HEK293 (cell line): ENCODE data around the gene KCTD1.

Source experiments
- CTCF ChIA-PET: fragments of 350-600 bp; formaldehyde crosslinking; extraction: SDS; loops from one replicate; lab custom pipeline; 2021; ENCODE audit warnings: antibody characterized with exemption; lab: Yijun Ruan, JAX
- POLR2A ChIA-PET: fragments of 300-600 bp; formaldehyde crosslinking; extraction: SDS; loops from one replicate; lab custom pipeline; 2020; ENCODE audit warnings: antibody characterized with exemption, inconsistent platforms; lab: Yijun Ruan, JAX
- H3K27ac ChIP-seq: fragments of 200-500 bp; sonication (Bioruptor generic); 2 replicates; pipeline ENCODE4 v1.5.1; 2014; ENCODE audit warnings: low read depth, low read length, control low read depth, inconsistent platforms; ENCODE audit errors: extremely low read depth
- H3K36me3 ChIP-seq, 2 experiments: fragments of 200-500 bp in 1 of 2; sonication (Bioruptor generic) in 1 of 2; 1 replicate in 1 of 2; 2 replicates in 1 of 2; pipeline ENCODE4 v1.5.1; 2014 to 2017; ENCODE audit warnings: inconsistent platforms in 2 of 2, low read length in 2 of 2; ENCODE audit not compliant: control insufficient read depth in 2 of 2, insufficient read depth in 1 of 2
- H3K4me1 ChIP-seq: fragments of 200-500 bp; sonication (Bioruptor generic); 2 replicates; pipeline ENCODE4 v1.5.1; 2014; ENCODE audit warnings: mild to moderate bottlenecking, low read length, inconsistent platforms; ENCODE audit not compliant: control insufficient read depth, insufficient read depth
- H3K4me3 ChIP-seq: 2 replicates; pipeline ENCODE4 v1.5.1; 2011; ENCODE audit warnings: low read depth, mild to moderate bottlenecking, control low read depth, low read length, moderate library complexity
- H3K9me3 ChIP-seq: fragments of 200-500 bp; sonication (Bioruptor generic); 2 replicates; pipeline ENCODE4 v1.5.1; 2014; ENCODE audit warnings: low read depth, low read length, inconsistent platforms; ENCODE audit not compliant: control insufficient read depth, insufficient read depth
- KLF8 ChIP-seq: fragments of 450-650 bp; formaldehyde crosslinking; IDR thresholded peaks from 2 replicates; pipeline ENCODE4 v1.5.1; 2016; ENCODE audit warnings: missing biosample characterization, missing genetic modification characterization
- OSR2 ChIP-seq: fragments of 450-650 bp; formaldehyde crosslinking; IDR thresholded peaks from 2 replicates; pipeline ENCODE4 v1.5.1; 2016; ENCODE audit warnings: missing biosample characterization, missing genetic modification characterization
- PRDM2 ChIP-seq: fragments of 450-650 bp; formaldehyde crosslinking; IDR thresholded peaks from 2 replicates; pipeline ENCODE4 v1.5.1; 2016; ENCODE audit warnings: missing biosample characterization, missing genetic modification characterization, borderline replicate concordance
- RBAK ChIP-seq: fragments of 450-650 bp; formaldehyde crosslinking; IDR thresholded peaks from 2 replicates; pipeline ENCODE4 v1.5.1; 2016; ENCODE audit warnings: missing biosample characterization, missing genetic modification characterization
- SP7 ChIP-seq: fragments of 450-650 bp; formaldehyde crosslinking; IDR thresholded peaks from 2 replicates; pipeline ENCODE4 v1.5.1; 2016; ENCODE audit warnings: missing biosample characterization, missing genetic modification characterization
- YY2 ChIP-seq: fragments of 450-650 bp; formaldehyde crosslinking; IDR thresholded peaks from 2 replicates; pipeline ENCODE4 v1.5.1; 2016; ENCODE audit warnings: missing biosample characterization, missing genetic modification characterization
- ZNF155 ChIP-seq: fragments of 450-650 bp; formaldehyde crosslinking; IDR thresholded peaks from 2 replicates; pipeline ENCODE4 v1.5.1; 2016; ENCODE audit warnings: missing biosample characterization, missing genetic modification characterization
- ZNF157 ChIP-seq: fragments of 450-650 bp; formaldehyde crosslinking; IDR thresholded peaks from 2 replicates; pipeline ENCODE4 v1.5.1; 2016; ENCODE audit warnings: missing biosample characterization, missing genetic modification characterization
- ZNF174 ChIP-seq: fragments of 450-650 bp; formaldehyde crosslinking; IDR thresholded peaks from 2 replicates; pipeline ENCODE4 v1.5.0; 2017; ENCODE audit warnings: missing biosample characterization, mild to moderate bottlenecking, missing genetic modification characterization
- ZNF223 ChIP-seq: fragments of 450-650 bp; formaldehyde crosslinking; IDR thresholded peaks from 2 replicates; pipeline ENCODE4 v1.5.1; 2016; ENCODE audit warnings: missing biosample characterization, missing genetic modification characterization
- ZNF24 ChIP-seq: fragments of 450-650 bp; formaldehyde crosslinking; IDR thresholded peaks from 2 replicates; pipeline ENCODE4 v1.5.1; 2016; ENCODE audit warnings: missing biosample characterization, missing genetic modification characterization
- ZNF248 ChIP-seq: fragments of 450-650 bp; formaldehyde crosslinking; IDR thresholded peaks from 2 replicates; pipeline ENCODE4 v1.5.1; 2017; ENCODE audit warnings: missing biosample characterization, missing genetic modification characterization
- ZNF473 ChIP-seq: fragments of 450-650 bp; formaldehyde crosslinking; IDR thresholded peaks from 2 replicates; pipeline ENCODE4 v1.5.1; 2017; ENCODE audit warnings: missing biosample characterization, missing genetic modification characterization
- ZNF510 ChIP-seq: fragments of 450-650 bp; formaldehyde crosslinking; IDR thresholded peaks from 2 replicates; pipeline ENCODE4 v1.5.1; 2018; ENCODE audit warnings: mild to moderate bottlenecking, missing genetic modification characterization, missing biosample characterization; ENCODE audit not compliant: insufficient replicate concordance
- ZNF514 ChIP-seq: fragments of 450-650 bp; formaldehyde crosslinking; IDR thresholded peaks from 2 replicates; pipeline ENCODE4 v1.5.1; 2016; ENCODE audit warnings: missing biosample characterization, missing genetic modification characterization
- ZNF639 ChIP-seq: fragments of 450-650 bp; formaldehyde crosslinking; IDR thresholded peaks from 2 replicates; pipeline ENCODE4 v1.5.1; 2016; ENCODE audit warnings: missing biosample characterization, missing genetic modification characterization
- ZNF701 ChIP-seq: fragments of 450-650 bp; formaldehyde crosslinking; IDR thresholded peaks from 2 replicates; pipeline ENCODE4 v1.5.1; 2016; ENCODE audit warnings: missing biosample characterization, missing genetic modification characterization
- TF ChIP-seq, protein P1 (sequence below): fragments of 450-650 bp; formaldehyde crosslinking; IDR thresholded peaks from 2 replicates; pipeline ENCODE4 v1.5.1; 2017; ENCODE audit warnings: missing biosample characterization, missing genetic modification characterization
- TF ChIP-seq, protein P2 (sequence below): fragments of 450-650 bp; formaldehyde crosslinking; IDR thresholded peaks from 2 replicates; pipeline ENCODE4 v1.5.1; 2016; ENCODE audit warnings: missing biosample characterization, missing genetic modification characterization
- TF ChIP-seq, protein P3 (sequence below): fragments of 450-650 bp; formaldehyde crosslinking; IDR thresholded peaks from 2 replicates; pipeline ENCODE4 v1.5.1; 2017; ENCODE audit warnings: missing biosample characterization, missing genetic modification characterization
- TF ChIP-seq, protein P4 (sequence below): fragments of 450-650 bp; formaldehyde crosslinking; IDR thresholded peaks from 2 replicates; pipeline ENCODE4 v1.5.1; 2016; ENCODE audit warnings: missing biosample characterization, missing genetic modification characterization

Gene KCTD1

GRCh38 chr18:26409091-26409490 is 139.3 kb downstream of the KCTD1 start:
- no peak for TF ChIP-seq PRDM2 (tag by site-specific recombination)
- TF ChIP-seq ZNF174 (tag by site-specific recombination), result no peak
- TF ChIP-seq OSR2, result no peak
- TF ChIP-seq, protein P1, sequence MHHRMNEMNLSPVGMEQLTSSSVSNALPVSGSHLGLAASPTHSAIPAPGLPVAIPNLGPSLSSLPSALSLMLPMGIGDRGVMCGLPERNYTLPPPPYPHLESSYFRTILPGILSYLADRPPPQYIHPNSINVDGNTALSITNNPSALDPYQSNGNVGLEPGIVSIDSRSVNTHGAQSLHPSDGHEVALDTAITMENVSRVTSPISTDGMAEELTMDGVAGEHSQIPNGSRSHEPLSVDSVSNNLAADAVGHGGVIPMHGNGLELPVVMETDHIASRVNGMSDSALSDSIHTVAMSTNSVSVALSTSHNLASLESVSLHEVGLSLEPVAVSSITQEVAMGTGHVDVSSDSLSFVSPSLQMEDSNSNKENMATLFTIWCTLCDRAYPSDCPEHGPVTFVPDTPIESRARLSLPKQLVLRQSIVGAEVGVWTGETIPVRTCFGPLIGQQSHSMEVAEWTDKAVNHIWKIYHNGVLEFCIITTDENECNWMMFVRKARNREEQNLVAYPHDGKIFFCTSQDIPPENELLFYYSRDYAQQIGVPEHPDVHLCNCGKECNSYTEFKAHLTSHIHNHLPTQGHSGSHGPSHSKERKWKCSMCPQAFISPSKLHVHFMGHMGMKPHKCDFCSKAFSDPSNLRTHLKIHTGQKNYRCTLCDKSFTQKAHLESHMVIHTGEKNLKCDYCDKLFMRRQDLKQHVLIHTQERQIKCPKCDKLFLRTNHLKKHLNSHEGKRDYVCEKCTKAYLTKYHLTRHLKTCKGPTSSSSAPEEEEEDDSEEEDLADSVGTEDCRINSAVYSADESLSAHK (tag by site-specific recombination), result no peak
- no peak for TF ChIP-seq ZNF473 (tag by site-specific recombination)
- TF ChIP-seq SP7 (tag by site-specific recombination), result no peak
- TF ChIP-seq ZNF639, result no peak
- no peak for TF ChIP-seq RBAK (tag by site-specific recombination)
- TF ChIP-seq ZNF248 (tag by site-specific recombination), result no peak
- TF ChIP-seq ZNF157 (tag by site-specific recombination), result no peak
- TF ChIP-seq KLF8, result no peak
- TF ChIP-seq ZNF155 (tag by site-specific recombination), result no peak
- TF ChIP-seq ZNF24 (tag by site-specific recombination), result no peak
- H3K27ac ChIP-seq, result no peak overlapping the region
- no peak overlapping the region for H3K4me3 ChIP-seq
- H3K4me1 ChIP-seq, result no peaks in the 10 kb centered on the region
- H3K9me3 ChIP-seq, result no peaks in the 10 kb centered on the region
- CTCF ChIA-PET, result no interaction called here
- no peaks in the 10 kb centered on the region for H3K36me3 ChIP-seq
- POLR2A ChIA-PET, result no interaction called here

GRCh38 chr18:26407736-26408601 is 140.4 kb downstream of the KCTD1 start:
- CTCF ChIA-PET, result interaction anchor here (0.6 to 1.3 kb wide), 5 partner anchors 20 to 241 kb away, joined by 3 to 7 read pairs (median 4); no protein-coding TSS in a partner anchor
- H3K36me3 ChIP-seq, result no peaks in the 10 kb centered on the region
- H3K9me3 ChIP-seq, result no peaks in the 10 kb centered on the region
- POLR2A ChIA-PET, result no interaction called here
- H3K27ac ChIP-seq, result no peak overlapping the region
- H3K4me3 ChIP-seq, result no peak overlapping the region
- no peaks in the 10 kb centered on the region for H3K4me1 ChIP-seq
- no peak for TF ChIP-seq ZNF223 (tag by site-specific recombination)
- TF ChIP-seq, protein P2, sequence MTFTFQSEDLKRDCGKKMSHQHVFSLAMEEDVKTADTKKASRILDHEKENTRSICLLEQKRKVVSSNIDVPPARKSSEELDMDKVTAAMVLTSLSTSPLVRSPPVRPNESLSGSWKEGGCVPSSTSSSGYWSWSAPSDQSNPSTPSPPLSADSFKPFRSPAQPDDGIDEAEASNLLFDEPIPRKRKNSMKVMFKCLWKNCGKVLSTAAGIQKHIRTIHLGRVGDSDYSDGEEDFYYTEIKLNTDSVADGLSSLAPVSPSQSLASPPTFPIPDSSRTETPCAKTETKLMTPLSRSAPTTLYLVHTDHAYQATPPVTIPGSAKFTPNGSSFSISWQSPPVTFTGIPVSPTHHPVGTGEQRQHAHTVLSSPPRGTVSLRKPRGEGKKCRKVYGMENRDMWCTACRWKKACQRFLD (tag by site-specific recombination), result no peak
- TF ChIP-seq, protein P3, sequence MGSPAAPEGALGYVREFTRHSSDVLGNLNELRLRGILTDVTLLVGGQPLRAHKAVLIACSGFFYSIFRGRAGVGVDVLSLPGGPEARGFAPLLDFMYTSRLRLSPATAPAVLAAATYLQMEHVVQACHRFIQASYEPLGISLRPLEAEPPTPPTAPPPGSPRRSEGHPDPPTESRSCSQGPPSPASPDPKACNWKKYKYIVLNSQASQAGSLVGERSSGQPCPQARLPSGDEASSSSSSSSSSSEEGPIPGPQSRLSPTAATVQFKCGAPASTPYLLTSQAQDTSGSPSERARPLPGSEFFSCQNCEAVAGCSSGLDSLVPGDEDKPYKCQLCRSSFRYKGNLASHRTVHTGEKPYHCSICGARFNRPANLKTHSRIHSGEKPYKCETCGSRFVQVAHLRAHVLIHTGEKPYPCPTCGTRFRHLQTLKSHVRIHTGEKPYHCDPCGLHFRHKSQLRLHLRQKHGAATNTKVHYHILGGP, result no peak
- TF ChIP-seq ZNF514, result no peak
- no peak for TF ChIP-seq ZNF510 (tag by site-specific recombination)
- TF ChIP-seq YY2 (tag by site-specific recombination), result no peak
- no peak for TF ChIP-seq ZNF701 (tag by site-specific recombination)
- TF ChIP-seq, protein P4, sequence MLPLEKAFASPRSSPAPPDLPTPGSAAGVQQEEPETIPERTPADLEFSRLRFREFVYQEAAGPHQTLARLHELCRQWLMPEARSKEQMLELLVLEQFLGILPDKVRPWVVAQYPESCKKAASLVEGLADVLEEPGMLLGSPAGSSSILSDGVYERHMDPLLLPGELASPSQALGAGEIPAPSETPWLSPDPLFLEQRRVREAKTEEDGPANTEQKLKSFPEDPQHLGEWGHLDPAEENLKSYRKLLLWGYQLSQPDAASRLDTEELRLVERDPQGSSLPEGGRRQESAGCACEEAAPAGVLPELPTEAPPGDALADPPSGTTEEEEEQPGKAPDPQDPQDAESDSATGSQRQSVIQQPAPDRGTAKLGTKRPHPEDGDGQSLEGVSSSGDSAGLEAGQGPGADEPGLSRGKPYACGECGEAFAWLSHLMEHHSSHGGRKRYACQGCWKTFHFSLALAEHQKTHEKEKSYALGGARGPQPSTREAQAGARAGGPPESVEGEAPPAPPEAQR (tag by site-specific recombination), result no peak
- TF ChIP-seq ZNF24 (tag by site-specific recombination), result no peak
